CD14-positive monocyte (primary cell): ENCODE measurements around the gene SLC25A26. TPM values are rescaled to one million over a fixed set of nuclear protein-coding genes. Genes with fewer than 3 reads are reported as not detected.

Experiments used
- DNase-seq, 3 donors: peaks; one replicate each; pipeline ENCODE4 v3.0.0-alpha.2; 2011 to 2022
- H2AFZ ChIP-seq: 2 replicates; pipeline ENCODE4 v1.6.0; 2012; ENCODE audit warnings: mild to moderate bottlenecking, low read depth, low read length, inconsistent platforms; ENCODE audit not compliant: insufficient read depth, poor library complexity, severe bottlenecking
- H3K27ac ChIP-seq, 2 donors: 1 replicate in 1 of 2; 2 replicates in 1 of 2; pipeline ENCODE4 v1.5.1; 2012 to 2013; ENCODE audit warnings: low read length in 2 of 2, control low read depth in 1 of 2, inconsistent platforms in 1 of 2, low read depth in 1 of 2, mild to moderate bottlenecking in 1 of 2
- H3K27me3 ChIP-seq, 2 donors: one replicate each; pipeline versions ENCODE4 v1.6.0 to v1.6.1; 2011 to 2013; ENCODE audit warnings: low read length in 2 of 2; ENCODE audit not compliant: control insufficient read depth in 2 of 2, insufficient read depth in 2 of 2
- H3K36me3 ChIP-seq, 2 donors: replicated peaks in 1 of 2; 1 replicate in 1 of 2; 2 replicates in 1 of 2; pipeline versions ENCODE4 v1.5.1 to v1.6.1; 2012 to 2013; ENCODE audit warnings: low read length in 2 of 2, control low read depth in 1 of 2, inconsistent platforms in 1 of 2, mild to moderate bottlenecking in 1 of 2; ENCODE audit not compliant: insufficient read depth in 2 of 2, control insufficient read depth in 1 of 2
- H3K4me1 ChIP-seq, 2 donors: 1 replicate in 1 of 2; 2 replicates in 1 of 2; pipeline versions ENCODE4 v1.5.1 to v1.6.1; 2012 to 2013; ENCODE audit warnings: low read length in 2 of 2, control low read depth in 1 of 2, inconsistent platforms in 1 of 2, mild to moderate bottlenecking in 1 of 2, moderate library complexity in 1 of 2; ENCODE audit not compliant: insufficient read depth in 2 of 2, control insufficient read depth in 1 of 2
- H3K4me2 ChIP-seq: replicated peaks from 2 replicates; pipeline ENCODE3; 2012; ENCODE audit warnings: low read length, moderate library complexity, mild to moderate bottlenecking; ENCODE audit not compliant: poor library complexity, severe bottlenecking; ENCODE audit errors: extremely low read depth
- H3K4me3 ChIP-seq, 3 experiments: fragments of 200-600 bp in 1 of 3; sonication (generic) in 1 of 3; replicated peaks in 1 of 3; 1 replicate in 2 of 3; 2 replicates in 1 of 3; pipeline ENCODE4 v1.5.1; 2011 to 2013; ENCODE audit warnings: low read length in 3 of 3, mild to moderate bottlenecking in 3 of 3, control low read depth in 2 of 3, low read depth in 2 of 3, inconsistent platforms in 1 of 3, moderate library complexity in 1 of 3
- H3K79me2 ChIP-seq: 2 replicates; pipeline ENCODE4 v1.6.0; 2012; ENCODE audit warnings: mild to moderate bottlenecking, control low read depth, inconsistent platforms, low read length, moderate library complexity; ENCODE audit not compliant: insufficient read depth
- H3K9ac ChIP-seq: 2 replicates; pipeline ENCODE4 v1.6.0; 2017; ENCODE audit warnings: low read length, mild to moderate bottlenecking; ENCODE audit not compliant: insufficient read depth, poor library complexity, severe bottlenecking
- H3K9me3 ChIP-seq, 2 donors: replicated peaks in 1 of 2; 1 replicate in 1 of 2; 2 replicates in 1 of 2; pipeline versions ENCODE4 v1.5.1 to v1.6.1; 2012 to 2013; ENCODE audit warnings: low read length in 2 of 2, control low read depth in 1 of 2; ENCODE audit not compliant: control insufficient read depth in 1 of 2, insufficient read depth in 1 of 2
- H4K20me1 ChIP-seq: 2 replicates; pipeline ENCODE4 v1.6.0; 2012; ENCODE audit warnings: mild to moderate bottlenecking, low read length, control low read depth, moderate library complexity; ENCODE audit not compliant: insufficient read depth
- H3K27ac Mint-ChIP-seq, 7 donors: one replicate each; pipeline ENCODE4 v1.8.0; 2020; ENCODE audit warnings: mild to moderate bottlenecking in 7 of 7, mixed read lengths in 7 of 7, moderate library complexity in 6 of 7, inconsistent platforms in 2 of 7
- H3K27me3 Mint-ChIP-seq, 3 donors: one replicate each; pipeline ENCODE4 v1.8.0; 2021 to 2022; ENCODE audit warnings: low read depth in 3 of 3, mild to moderate bottlenecking in 3 of 3, mixed read lengths in 3 of 3, moderate library complexity in 3 of 3, inconsistent platforms in 1 of 3
- H3K36me3 Mint-ChIP-seq, 2 donors: one replicate each; pipeline ENCODE4 v1.8.0; 2020; ENCODE audit warnings: mixed read lengths in 2 of 2, inconsistent platforms in 1 of 2, mild to moderate bottlenecking in 1 of 2
- H3K4me1 Mint-ChIP-seq: one replicate; pipeline ENCODE4 v1.8.0; 2020; ENCODE audit warnings: mild to moderate bottlenecking, mixed read lengths
- H3K4me3 Mint-ChIP-seq, 2 donors: one replicate each; pipeline ENCODE4 v1.8.0; 2020; ENCODE audit warnings: mild to moderate bottlenecking in 2 of 2, mixed read lengths in 2 of 2, moderate library complexity in 1 of 2
- H3K9me3 Mint-ChIP-seq, 7 donors: one replicate each; pipeline ENCODE4 v1.8.0; 2020 to 2022; ENCODE audit warnings: mixed read lengths in 7 of 7, mild to moderate bottlenecking in 6 of 7, moderate library complexity in 6 of 7, inconsistent platforms in 2 of 7
- WGBS: methylation state at CpG from one replicate; pipeline ENCODE4 v1.1.5; 2013; ENCODE audit warnings: missing lambda C conversion rate; ENCODE audit not compliant: insufficient coverage; 5-methylcytosine and 5-hydroxymethylcytosine counted together
- intact Hi-C, 2 donors: fragments of 100-400 bp; cut with micrococcal nuclease; formaldehyde crosslinking; loops; one replicate each; pipeline versions ENCODE4 v1.15.0 to v1.15.1; 2023
- polyA plus RNA-seq, 3 donors: library from polyadenylated mRNA; depleted of rRNA in 1 of 3; unstranded in 2 of 3; stranded (reverse) in 1 of 3; fragments of 300-500 nt in 2 of 3; fragments of >200 nt in 1 of 3; fragmentation: Illumina TruSeq in 2 of 3; gene quantifications; 1 replicate in 2 of 3; 2 replicates in 1 of 3; pipeline ENCODE4 v1.2.3, GENCODE V29; 2012 to 2021
- TF ChIP-seq, protein P1 (sequence below): fragments of 200-600 bp; IDR thresholded peaks from one replicate; pipeline ENCODE4 v1.8.0; 2022; ENCODE audit warnings: antibody characterized with exemption, mild to moderate bottlenecking

SLC25A26 gene
- polyA plus RNA-seq, 3 donors = 11.6 to 23.0 (median 14.4) TPM

DNA sequence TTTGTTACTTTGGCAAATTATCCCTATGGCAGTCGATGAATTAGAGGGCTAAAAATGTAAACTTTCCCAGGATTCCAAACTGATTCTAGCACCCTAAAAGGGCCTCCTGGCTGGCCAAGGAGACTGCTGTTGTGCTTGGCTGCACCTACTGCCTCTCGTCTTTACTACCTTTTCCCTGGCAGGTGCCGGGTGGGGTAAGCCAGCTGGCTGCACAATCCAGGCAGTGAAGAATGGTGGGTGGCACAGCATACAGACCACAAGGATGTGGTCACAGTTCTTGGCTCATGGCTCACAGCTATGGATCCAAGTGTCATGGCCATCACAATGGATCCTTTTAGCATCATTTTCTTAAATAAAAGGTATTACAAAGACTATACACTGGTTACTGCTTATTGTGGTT is 20.7 kb upstream of the SLC25A26 start:
- intact Hi-C loops = no loop called here
- no peaks in the 10 kb centered on the region for H3K36me3 Mint-ChIP-seq
- H3K36me3 ChIP-seq = no peaks in the 10 kb centered on the region
- H3K79me2 ChIP-seq = no peaks in the 10 kb centered on the region
- no peak overlapping the region for H3K9ac ChIP-seq
- no peaks in the 10 kb centered on the region for H3K4me1 Mint-ChIP-seq
- no peaks in the 10 kb centered on the region for H3K9me3 Mint-ChIP-seq
- H2AFZ ChIP-seq = no peak overlapping the region
- H3K27me3 ChIP-seq = peaks cover 3 to 14% of the 10 kb centered on the region in 2 donors
- no peaks in the 10 kb centered on the region for H3K4me1 ChIP-seq
- no peak for DNase-seq
- 63% methylated on average over 2 of the region's 3 CpGs for WGBS
- H3K4me3 Mint-ChIP-seq = no peak overlapping the region
- H3K27me3 Mint-ChIP-seq = peaks cover 5 to 26% (median 16%) of the 10 kb centered on the region in 3 donors
- no peaks in the 10 kb centered on the region for H3K9me3 ChIP-seq
- no peak overlapping the region for H3K4me2 ChIP-seq
- no peak overlapping the region for H3K27ac ChIP-seq
- H4K20me1 ChIP-seq = no peaks in the 10 kb centered on the region
- H3K27ac Mint-ChIP-seq = no peak overlapping the region
- H3K4me3 ChIP-seq = no peak overlapping the region
- TF ChIP-seq, protein P1, sequence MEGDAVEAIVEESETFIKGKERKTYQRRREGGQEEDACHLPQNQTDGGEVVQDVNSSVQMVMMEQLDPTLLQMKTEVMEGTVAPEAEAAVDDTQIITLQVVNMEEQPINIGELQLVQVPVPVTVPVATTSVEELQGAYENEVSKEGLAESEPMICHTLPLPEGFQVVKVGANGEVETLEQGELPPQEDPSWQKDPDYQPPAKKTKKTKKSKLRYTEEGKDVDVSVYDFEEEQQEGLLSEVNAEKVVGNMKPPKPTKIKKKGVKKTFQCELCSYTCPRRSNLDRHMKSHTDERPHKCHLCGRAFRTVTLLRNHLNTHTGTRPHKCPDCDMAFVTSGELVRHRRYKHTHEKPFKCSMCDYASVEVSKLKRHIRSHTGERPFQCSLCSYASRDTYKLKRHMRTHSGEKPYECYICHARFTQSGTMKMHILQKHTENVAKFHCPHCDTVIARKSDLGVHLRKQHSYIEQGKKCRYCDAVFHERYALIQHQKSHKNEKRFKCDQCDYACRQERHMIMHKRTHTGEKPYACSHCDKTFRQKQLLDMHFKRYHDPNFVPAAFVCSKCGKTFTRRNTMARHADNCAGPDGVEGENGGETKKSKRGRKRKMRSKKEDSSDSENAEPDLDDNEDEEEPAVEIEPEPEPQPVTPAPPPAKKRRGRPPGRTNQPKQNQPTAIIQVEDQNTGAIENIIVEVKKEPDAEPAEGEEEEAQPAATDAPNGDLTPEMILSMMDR = no peak

DNA sequence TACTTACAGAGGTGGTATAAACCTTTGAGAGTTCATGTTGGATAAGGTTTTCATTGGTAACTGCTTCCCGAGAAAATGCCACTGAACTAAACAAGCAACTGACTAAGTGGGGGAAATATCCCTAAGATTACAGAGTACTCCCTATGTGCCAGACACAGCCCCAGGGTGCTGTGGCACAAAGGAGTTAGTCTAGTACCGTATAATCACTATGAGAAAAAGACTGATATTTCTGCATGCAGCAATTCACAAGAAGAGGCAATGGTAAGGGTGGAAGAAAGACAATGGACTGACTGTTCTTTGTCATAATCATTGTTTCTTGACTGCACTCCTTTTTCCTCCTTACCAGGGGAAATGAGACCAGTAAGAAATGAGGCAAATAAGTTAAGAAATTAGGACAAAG is 20.0 kb upstream of the SLC25A26 start:
- Mint-ChIP-seq H3K27me3 (peaks cover 0 to 23% (median 12%) of the 10 kb centered on the region in 3 donors), H3K9me3 (no peaks in the 10 kb centered on the region), H3K27ac (no peak overlapping the region), H3K4me3 (no peak overlapping the region), H3K4me1 (no peaks in the 10 kb centered on the region), H3K36me3 (no peaks in the 10 kb centered on the region)
- Histone ChIP-seq H3K4me1 (no peaks in the 10 kb centered on the region), H3K27me3 (peaks cover 3 to 8% of the 10 kb centered on the region in 2 donors), H3K4me2 (no peak overlapping the region), H3K9ac (no peak overlapping the region), H3K79me2 (no peaks in the 10 kb centered on the region), H3K36me3 (no peaks in the 10 kb centered on the region), H3K9me3 (no peaks in the 10 kb centered on the region), H2AFZ (no peak overlapping the region), H3K4me3 (no peak overlapping the region), H4K20me1 (no peaks in the 10 kb centered on the region), H3K27ac (no peak overlapping the region)
- WGBS = no CpG with 5 or more reads among the region's 2 CpGs
- intact Hi-C loops = no loop called here
- DNase-seq = no peak
- TF ChIP-seq, protein P1 = no peak
